Measurements from ENCODE around the gene AGTRAP. TPM values are rescaled to one million over a fixed set of nuclear protein-coding genes. Genes with fewer than 3 reads are reported as not detected.

The AGTRAP gene
- total and polyA plus RNA-seq, 9 of the 15 experiments (the other 6 are each of a cell fraction or from before 2014, with no cell fraction given) = 26.8 to 105 (median 57.5) TPM

- no peak for TF ChIP-seq DEAF1 (CRISPR knock-in tag; IDR thresholded peaks at IDR 0.05)
- no peak for TF ChIP-seq PHF20 (IDR thresholded peaks at IDR 0.05; ENCODE audit: partially characterized antibody)
- no peak for TF ChIP-seq ZNF785 (CRISPR knock-in tag; IDR thresholded peaks at IDR 0.05)
- peak; percentile 88 for TF ChIP-seq ARID1B (IDR thresholded peaks at IDR 0.05)
- TF ChIP-seq RFX5 (IDR thresholded peaks at IDR 0.05; ENCODE audit: low read depth, low read length) = no peak
- TF ChIP-seq KDM1A (IDR thresholded peaks at IDR 0.05) = peak; percentile 31 to 71; a peak in 3 of 4 replicates
- TF ChIP-seq POLR2A (conservative IDR thresholded peaks at IDR 0.05) = no peak
- no peak for TF ChIP-seq CAMTA2 (CRISPR knock-in tag; conservative IDR thresholded peaks at IDR 0.05)
- TF ChIP-seq ZNF280A (IDR thresholded peaks at IDR 0.05; ENCODE audit: low read depth, partially characterized antibody) = no peak
- no peak for TF ChIP-seq E4F1 (CRISPR knock-in tag; IDR thresholded peaks at IDR 0.05; ENCODE audit: borderline replicate concordance)
- peak; percentile 39; the same call in 1 of the 2 replicates for TF ChIP-seq SOX6 (IDR thresholded peaks at IDR 0.05)
- peak; percentile 62 for TF ChIP-seq NFIC (IDR thresholded peaks at IDR 0.05)
- no peak for TF ChIP-seq NONO (IDR thresholded peaks at IDR 0.05; ENCODE audit: low read depth in 2 of 2, low read length in 1 of 2)
- TF ChIP-seq ZNF444 (CRISPR knock-in tag; IDR thresholded peaks at IDR 0.05) = no peak
- no peak for TF ChIP-seq ARNT (IDR thresholded peaks at IDR 0.05)
- TF ChIP-seq PPARD (CRISPR knock-in tag; IDR thresholded peaks at IDR 0.05) = no peak
- no peak for TF ChIP-seq ZBTB9 (CRISPR knock-in tag; IDR thresholded peaks at IDR 0.05)
- TF ChIP-seq TEAD4 (IDR thresholded peaks at IDR 0.05; ENCODE audit: low read length) = peak; percentile 75
- TF ChIP-seq TEAD4 (CRISPR knock-in tag; IDR thresholded peaks at IDR 0.05; ENCODE audit: borderline replicate concordance) = no peak
- TF ChIP-seq TEAD1 (CRISPR knock-in tag; IDR thresholded peaks at IDR 0.05) = no peak
- TF ChIP-seq PML (IDR thresholded peaks at IDR 0.05; ENCODE audit: low read length) = no peak
- no peak for TF ChIP-seq ZNF274 (IDR thresholded peaks at IDR 0.05; ENCODE audit: borderline replicate concordance, low read depth, low read length)
- TF ChIP-seq TSC22D4 (tag; IDR thresholded peaks at IDR 0.05) = no peak
- TF ChIP-seq ZNF263 (CRISPR knock-in tag; IDR thresholded peaks at IDR 0.05; ENCODE audit: borderline replicate concordance) = no peak
- no peak for TF ChIP-seq IFI16 (CRISPR knock-in tag; IDR thresholded peaks at IDR 0.05)
Observed at GRCh38 chr1:11697188-11697892, 38.6 kb upstream of the AGTRAP start (continued).
